NCI-H446 (cell line): Measurements from ENCODE around the gene NT5C1A.
A peak's percentile ranks its signal among the peaks of the same experiment; 100 is the strongest.

Experiments
- DNase-seq, 2 experiments: peaks; one replicate each; lab custom pipeline; 2025; lab: John Stamatoyannopoulos, UW

NT5C1A gene

DNA sequence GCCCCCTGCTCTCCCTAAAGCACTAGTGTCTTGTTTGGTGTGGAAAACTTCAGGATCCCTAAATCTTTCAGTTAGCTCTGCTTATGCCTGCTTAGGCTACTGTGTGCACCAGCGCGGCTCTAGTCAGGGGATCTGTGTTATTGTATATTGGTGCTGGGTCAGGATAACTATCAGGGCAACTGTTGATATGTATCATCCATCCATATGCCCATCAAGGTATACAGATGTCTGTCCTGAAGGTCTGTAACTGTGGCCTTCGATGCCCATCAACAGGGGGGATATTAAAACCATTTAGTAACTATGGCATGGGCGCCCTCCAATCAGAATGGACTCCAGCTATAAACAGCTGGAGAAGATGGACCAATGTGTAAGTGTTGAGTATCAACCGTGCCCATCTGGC lies 12.4 kb downstream of the NT5C1A start:
- no peak for DNase-seq

- no peak for DNase-seq
These were observed 12.8 kb downstream of the NT5C1A start for GRCh38 chr1:39659110-39659509.

GRCh38 chr1:39657923-39658485 lies 13.9 kb downstream of the NT5C1A start:
- peak; percentile 20 to 70 for DNase-seq

GRCh38 chr1:39657402-39657801 lies 14.5 kb downstream of the NT5C1A start:
- peak in 1 of 2 experiments; percentile 38 for DNase-seq

- no peak for DNase-seq
These were observed 15.5 kb downstream of the NT5C1A start for GRCh38 chr1:39656391-39656790.

DNA sequence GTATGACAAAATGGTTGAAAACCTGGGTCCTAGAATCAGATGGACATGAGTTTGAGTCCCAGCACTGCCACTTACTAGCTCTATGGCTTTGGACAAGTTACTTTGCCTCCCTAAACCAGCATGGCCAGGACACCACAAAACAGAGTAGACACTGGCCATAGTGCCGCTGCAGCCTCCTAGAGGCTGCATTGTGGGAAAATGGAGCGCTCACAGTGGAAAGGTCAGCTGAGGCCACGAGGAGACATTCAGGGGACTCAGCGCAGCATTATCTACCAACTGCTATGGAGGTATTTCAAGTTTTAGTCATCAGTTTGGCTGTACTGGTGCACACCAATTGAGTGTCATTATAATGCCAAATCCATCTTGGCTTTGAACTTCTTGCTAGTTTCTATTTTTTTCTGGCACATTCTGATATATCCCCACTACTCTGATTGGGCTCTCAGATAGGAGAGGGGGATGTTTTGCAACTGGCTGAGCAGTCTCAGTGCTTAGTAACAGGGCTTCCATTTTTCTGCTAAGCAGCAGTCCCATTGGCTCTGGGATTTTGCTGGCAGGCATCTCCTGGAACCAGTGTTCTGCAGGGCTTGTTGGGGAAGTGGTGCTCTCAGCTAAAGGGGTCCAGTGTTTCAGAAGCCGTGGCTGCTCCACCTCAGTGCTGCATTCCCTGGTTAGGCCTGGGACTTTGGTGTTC lies 16.2 kb downstream of the NT5C1A start:
- no peak for DNase-seq

DNA sequence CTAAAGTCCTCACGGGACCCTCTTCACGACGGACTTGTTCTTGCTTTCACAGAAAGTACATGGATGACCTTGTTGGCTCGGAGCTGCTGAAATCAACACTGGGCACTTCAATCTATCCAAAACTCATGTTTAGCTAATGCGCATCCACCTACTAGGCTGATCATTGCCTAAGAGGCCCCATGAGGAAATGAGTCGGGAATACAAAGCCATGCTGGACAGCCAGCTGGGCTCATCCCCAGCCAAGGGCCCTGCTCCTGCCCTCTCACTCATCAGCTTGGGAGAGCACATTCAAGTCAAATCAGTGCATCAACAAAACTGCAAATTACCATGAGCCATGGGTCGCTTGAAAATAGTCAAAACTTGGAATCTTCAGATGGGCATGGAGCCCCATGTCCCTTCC lies 17.6 kb downstream of the NT5C1A start:
- DNase-seq, result no peak

DNA sequence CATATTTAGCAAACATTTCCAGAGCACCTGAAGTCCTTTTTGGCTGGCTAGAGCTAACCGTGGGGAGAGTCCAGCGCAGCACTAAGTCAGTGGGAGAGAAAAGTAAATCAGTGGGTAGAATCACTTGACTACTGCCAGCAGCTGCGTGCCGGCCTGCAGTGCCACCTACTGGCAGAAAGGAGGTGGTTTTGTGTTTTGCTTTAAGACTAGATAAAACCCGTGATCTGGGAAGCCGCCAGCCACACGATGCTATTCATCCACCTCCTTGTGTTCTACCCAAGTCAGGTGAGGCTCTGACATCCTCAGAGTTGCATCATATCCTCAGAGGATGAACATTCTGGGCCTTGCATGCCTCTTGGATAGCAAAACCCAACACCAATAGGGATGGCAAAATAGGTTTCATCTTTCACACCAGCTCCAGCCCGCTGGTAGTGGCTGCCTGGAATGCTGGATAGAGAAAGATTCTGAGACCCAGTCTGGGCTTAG lies 18.3 kb downstream of the NT5C1A start:
- peak; percentile 49 to 82 for DNase-seq

DNA sequence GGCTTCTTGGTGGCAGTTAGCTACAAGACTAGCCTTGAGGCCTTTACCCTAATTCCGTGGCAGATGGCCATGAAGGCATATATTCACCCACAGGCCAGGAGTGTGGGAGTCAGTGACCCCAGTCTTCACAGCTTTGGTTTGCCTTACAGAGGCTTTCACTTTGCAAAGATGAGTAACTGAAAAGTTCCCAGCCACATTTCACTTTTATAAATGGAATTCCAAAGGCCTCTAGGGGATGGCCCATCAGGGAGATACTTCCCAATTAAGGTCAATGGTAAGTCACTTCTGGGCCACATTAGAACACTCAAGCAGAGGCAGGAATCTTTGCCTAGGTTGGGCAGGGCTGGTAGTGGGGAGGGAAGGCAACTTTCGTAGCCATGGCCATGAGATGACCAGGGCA lies 19.4 kb downstream of the NT5C1A start:
- no peak for DNase-seq

DNA sequence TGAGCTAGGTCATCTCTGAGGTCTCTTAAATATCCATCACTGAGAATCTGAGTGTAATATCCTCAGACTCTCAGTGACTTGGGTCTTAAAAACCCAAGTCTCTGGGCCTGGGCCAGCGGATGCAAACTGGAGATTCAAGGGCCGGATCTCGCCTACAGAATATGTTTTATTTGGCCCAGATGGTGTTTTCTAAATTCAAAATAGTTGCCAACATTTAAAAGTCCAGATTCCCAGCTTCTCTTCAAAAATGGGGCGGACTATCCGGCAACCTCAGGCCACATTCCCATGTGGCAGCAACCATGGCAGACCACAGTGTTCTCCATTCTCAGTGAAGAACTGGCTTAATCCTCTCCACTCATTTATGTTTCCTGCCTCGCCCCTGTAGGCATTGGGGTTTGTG lies 19.8 kb downstream of the NT5C1A start:
- no peak for DNase-seq

DNA sequence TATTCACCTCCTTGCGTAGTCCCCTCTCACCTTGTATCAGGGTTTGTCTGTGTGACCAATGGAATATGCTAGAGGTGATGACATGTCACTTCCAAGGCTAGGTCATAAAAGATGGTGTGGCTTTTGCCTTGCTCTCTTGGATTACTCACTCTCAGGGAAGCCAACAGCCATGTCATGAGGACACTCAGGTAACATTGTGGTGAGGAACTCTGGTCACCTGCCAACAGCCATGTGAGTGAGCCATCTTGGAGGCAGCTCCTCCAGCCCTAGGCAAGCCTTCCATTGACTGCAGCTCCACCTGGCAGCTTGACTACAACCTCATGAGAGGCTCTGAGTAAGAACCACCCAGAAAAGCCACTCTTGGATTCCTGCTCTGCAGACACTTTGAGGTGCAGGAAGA lies 21.5 kb downstream of the NT5C1A start:
- no peak for DNase-seq

- DNase-seq, result no peak
These were observed 22.2 kb downstream of the NT5C1A start for GRCh38 chr1:39649636-39650185.

DNA sequence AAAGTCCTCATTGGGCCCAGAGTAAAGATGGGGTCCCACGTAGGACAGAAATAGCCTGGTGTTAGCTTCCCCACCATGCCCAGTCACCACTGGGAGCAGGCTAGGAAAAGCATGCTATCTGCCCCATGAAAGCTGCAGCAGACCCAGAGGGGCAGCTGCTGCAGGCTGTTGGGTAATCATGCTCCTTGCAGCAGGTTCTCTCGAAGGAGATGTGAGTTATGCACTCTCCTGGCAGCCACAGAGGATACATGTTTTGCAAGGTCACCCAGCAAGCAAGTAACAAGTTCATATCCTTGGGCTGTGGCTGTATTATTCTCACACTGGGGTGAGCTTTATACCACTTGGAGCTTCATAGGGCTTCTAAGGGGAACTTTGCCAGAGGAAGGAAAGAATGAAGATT lies 23.4 kb downstream of the NT5C1A start:
- no peak for DNase-seq

- DNase-seq, result no peak
These were observed 24.7 kb downstream of the NT5C1A start for GRCh38 chr1:39647247-39647646.

GRCh38 chr1:39646232-39647081 lies 25.4 kb downstream of the NT5C1A start:
- no peak for DNase-seq

DNA sequence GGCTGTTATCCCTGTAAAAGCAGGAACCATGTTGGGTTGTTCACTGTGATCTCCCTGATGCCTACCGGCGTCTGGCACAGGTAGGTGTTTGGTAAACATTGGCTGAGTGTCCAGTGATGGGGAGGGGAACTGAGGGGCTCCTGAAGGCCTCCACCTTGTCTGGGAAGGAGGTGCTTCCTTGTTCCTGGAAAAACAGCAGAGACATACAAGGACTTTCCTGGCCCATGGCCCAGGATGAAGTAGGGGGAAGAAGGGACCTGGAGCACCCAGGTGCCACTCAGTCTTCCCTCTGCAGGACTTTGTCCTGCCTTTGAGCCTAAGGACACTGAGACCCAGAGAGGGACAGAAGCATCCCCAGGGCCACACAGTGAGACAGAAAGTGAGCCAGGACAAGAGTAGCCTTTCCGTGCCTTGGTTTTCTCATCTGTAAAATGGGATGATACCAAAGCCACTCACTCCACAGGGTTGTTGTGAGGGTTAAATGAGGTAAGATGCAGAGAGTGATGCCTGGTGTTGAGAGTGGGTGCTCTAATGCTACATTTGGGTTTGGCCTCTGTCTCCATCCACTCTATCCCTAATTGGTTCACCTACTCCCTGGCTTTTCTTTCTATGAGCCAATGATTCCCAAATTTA lies 26.4 kb downstream of the NT5C1A start:
- no peak for DNase-seq

- no peak for DNase-seq
These were observed 28.2 kb downstream of the NT5C1A start for GRCh38 chr1:39643705-39644104.

GRCh38 chr1:39642796-39643195 lies 29.1 kb downstream of the NT5C1A start:
- no peak for DNase-seq

GRCh38 chr1:39640861-39641260 lies 31.0 kb downstream of the NT5C1A start:
- DNase-seq, result no peak

GRCh38 chr1:39639305-39640130 lies 32.4 kb downstream of the NT5C1A start, which contains the start of gene HEYL:
Gene HEYL, minus strand, starts transcription at chr1:39639643. Its CDS starts 18 bp downstream, at chr1:39639625.
- DNase-seq, result peak; percentile 14 to 77

GRCh38 chr1:39638965-39639304 lies 33.0 kb downstream of the NT5C1A start:
- no peak for DNase-seq
